Activated CD8-positive, alpha-beta T cell treated with anti-CD3 and anti-CD28 coated beads for 36 hours (primary cell): ENCODE measurements around the gene C2CD4C. TPM values are rescaled to one million over a fixed set of nuclear protein-coding genes. Genes with fewer than 3 reads are reported as not detected.

Source experiments
- ATAC-seq: fragments of 200-7000 bp; cut with Tn5 transposase; one replicate; pipeline ENCODE4 v1.10.0; 2021; ENCODE audit warnings: mild to moderate bottlenecking, moderate library complexity
- CTCF ChIA-PET: fragments of 350-600 bp; sonication (Branson Sonifier 250); formaldehyde crosslinking; loops from one replicate; lab custom pipeline; 2021; ENCODE audit warnings: antibody characterized with exemption; lab: Charles Lee
- POLR2A ChIA-PET: fragments of 350-600 bp; sonication (Branson Sonifier 250); formaldehyde crosslinking; loops from one replicate; lab custom pipeline; 2021; ENCODE audit warnings: antibody characterized with exemption; lab: Charles Lee
- DNase-seq: peaks from one replicate; pipeline ENCODE4 v3.0.0-alpha.2; 2020
- H3K27ac Mint-ChIP-seq: one replicate; pipeline ENCODE4 v1.8.0; 2021; ENCODE audit warnings: mild to moderate bottlenecking, mixed read lengths
- H3K27me3 Mint-ChIP-seq: one replicate; pipeline ENCODE4 v1.8.0; 2021; ENCODE audit warnings: mixed read lengths
- H3K36me3 Mint-ChIP-seq: one replicate; pipeline ENCODE4 v1.8.0; 2021; ENCODE audit warnings: low read depth, mixed read lengths
- H3K4me1 Mint-ChIP-seq: one replicate; pipeline ENCODE4 v1.8.0; 2021; ENCODE audit warnings: low read depth, mixed read lengths
- H3K4me3 Mint-ChIP-seq: one replicate; pipeline ENCODE4 v1.8.0; 2021; ENCODE audit warnings: mild to moderate bottlenecking, moderate library complexity, mixed read lengths
- H3K9me3 Mint-ChIP-seq: one replicate; pipeline ENCODE4 v1.8.0; 2021; ENCODE audit warnings: mixed read lengths
- intact Hi-C: fragments of 100-400 bp; cut with micrococcal nuclease; formaldehyde crosslinking; loops from one replicate; pipeline ENCODE4 v1.10.0; 2022
- total RNA-seq, 2 experiments: library from RNA; stranded (reverse); gene quantifications; one replicate each; pipeline ENCODE4 v1.2.3, GENCODE V29; 2021
- TF ChIP-seq, protein P1 (sequence below): fragments of 200-600 bp; IDR thresholded peaks from one replicate; pipeline ENCODE4 v1.8.0; 2022; ENCODE audit warnings: antibody characterized with exemption, mild to moderate bottlenecking

C2CD4C gene
- total RNA-seq, 2 experiments from 2014 or later = 0.13 to 0.25 TPM

DNA sequence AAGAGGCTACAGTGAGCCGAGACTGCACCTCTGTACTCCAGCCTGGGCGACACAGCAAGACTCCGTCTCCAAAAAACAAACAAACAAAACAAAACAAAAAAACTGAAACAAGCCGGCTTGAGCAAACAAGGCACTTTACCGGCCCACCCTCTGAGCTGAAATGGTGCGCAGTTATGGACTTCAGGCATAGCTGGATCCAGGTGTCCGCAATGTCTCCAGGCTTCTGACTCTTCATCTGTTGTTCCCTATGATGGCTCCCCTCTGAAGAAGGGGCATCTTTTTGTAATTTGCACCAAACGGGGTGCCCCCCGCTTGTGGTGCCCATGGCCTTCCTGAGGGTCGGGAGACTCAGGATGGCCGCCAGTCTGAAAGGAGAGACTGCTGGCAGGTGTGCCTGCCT lies 6.2 kb downstream of the C2CD4C start:
- Mint-ChIP-seq H3K27me3 (peaks cover 13% of the 10 kb centered on the region), H3K4me3 (no peak overlapping the region), H3K36me3 (no peaks in the 10 kb centered on the region), H3K9me3 (no peaks in the 10 kb centered on the region), H3K4me1 (no peaks in the 10 kb centered on the region), H3K27ac (no peak overlapping the region)
- ChIA-PET CTCF (no interaction called here), POLR2A (interaction anchor here (1.1 kb wide), 1 partner anchor 20 kb away, joined by 3 read pairs; no protein-coding TSS in a partner anchor)
- TF ChIP-seq, protein P1, sequence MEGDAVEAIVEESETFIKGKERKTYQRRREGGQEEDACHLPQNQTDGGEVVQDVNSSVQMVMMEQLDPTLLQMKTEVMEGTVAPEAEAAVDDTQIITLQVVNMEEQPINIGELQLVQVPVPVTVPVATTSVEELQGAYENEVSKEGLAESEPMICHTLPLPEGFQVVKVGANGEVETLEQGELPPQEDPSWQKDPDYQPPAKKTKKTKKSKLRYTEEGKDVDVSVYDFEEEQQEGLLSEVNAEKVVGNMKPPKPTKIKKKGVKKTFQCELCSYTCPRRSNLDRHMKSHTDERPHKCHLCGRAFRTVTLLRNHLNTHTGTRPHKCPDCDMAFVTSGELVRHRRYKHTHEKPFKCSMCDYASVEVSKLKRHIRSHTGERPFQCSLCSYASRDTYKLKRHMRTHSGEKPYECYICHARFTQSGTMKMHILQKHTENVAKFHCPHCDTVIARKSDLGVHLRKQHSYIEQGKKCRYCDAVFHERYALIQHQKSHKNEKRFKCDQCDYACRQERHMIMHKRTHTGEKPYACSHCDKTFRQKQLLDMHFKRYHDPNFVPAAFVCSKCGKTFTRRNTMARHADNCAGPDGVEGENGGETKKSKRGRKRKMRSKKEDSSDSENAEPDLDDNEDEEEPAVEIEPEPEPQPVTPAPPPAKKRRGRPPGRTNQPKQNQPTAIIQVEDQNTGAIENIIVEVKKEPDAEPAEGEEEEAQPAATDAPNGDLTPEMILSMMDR = no peak
- DNase-seq (no peak), ATAC-seq (no peak)
- intact Hi-C loops = no loop called here

DNA sequence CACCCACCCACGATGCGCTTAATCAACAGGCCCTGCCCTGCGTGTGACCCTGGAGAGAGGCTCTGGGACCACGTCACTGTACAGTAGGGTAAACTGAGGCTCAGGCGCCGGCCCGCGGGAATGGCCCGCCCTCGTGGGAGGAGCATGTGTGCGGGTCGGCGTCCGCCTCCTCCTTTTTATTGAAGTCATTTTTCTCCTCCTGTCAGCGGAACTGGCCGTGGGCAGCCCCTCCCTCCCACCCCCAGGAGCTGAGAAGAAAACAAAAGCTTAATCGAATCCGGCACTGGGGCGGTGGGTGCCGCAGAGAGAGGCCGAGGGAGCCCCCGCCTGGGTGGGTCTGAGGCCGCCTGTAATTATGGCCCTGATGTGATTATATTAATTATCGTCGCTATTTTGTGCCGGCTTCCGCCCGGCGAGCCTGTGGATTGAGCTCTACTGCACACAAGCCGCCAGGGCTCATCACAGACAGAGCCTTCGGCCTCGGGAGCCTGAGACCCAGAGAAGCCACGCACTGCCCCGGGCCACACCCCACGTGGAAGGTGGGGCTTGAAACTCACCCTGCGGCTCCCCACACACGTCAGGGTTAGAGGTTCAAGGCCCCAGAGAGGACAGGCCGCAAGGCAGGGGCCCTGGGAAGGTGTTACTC lies 7.0 kb downstream of the C2CD4C start:
- TF ChIP-seq, protein P1 = no peak
- Mint-ChIP-seq H3K4me1 (no peaks in the 10 kb centered on the region), H3K27ac (no peak overlapping the region), H3K36me3 (no peaks in the 10 kb centered on the region), H3K27me3 (peaks cover 13% of the 10 kb centered on the region), H3K9me3 (no peaks in the 10 kb centered on the region), H3K4me3 (no peak overlapping the region)
- intact Hi-C loops = no loop called here
- no peak for DNase-seq
- POLR2A ChIA-PET = no interaction called here
- CTCF ChIA-PET = no interaction called here
- ATAC-seq = no peak

DNA sequence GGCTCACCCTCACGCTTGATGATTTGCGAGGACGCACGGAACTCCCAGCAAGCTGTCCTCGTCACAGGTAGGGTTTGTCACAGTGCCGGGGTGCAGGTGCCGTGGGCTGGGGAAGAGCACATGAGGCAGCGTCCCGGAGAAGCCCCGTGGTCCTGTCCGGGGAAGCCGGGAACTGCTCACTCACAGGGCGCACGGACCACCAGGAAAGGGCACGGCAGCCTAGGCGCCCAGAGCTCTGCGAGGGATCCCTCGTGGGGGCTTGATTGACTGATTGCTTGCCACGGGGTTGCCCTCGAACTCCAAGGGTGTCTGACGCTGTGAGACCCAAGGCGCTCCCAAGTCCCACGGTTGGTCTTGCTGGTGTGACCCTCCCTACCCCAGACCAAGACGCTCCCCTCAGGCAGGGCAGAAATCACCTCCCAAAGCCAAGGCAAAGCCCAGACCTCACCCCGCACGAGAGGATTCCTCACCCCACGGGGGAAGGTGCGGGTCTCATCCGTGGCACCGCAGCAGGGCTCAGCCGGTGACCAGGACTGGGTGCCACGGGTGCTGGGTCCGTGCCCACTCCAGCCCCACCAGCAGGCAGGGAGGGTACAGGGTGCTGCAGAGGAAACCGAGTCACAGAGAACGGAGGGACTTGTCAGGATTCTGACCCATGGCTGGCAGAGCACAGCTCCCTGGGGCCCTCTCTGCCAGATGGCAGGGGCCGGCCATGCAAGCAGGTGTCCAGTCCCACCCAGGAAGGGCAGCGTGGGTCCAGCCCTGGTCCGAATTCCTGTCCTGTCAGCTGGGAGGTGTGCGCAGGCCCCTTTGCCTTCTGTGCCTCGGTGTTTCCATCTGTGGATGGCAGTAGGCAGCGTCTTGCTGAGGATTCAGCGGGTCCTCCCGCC lies 7.7 kb downstream of the C2CD4C start:
- ATAC-seq (no peak), DNase-seq (no peak)
- no peaks in the 10 kb centered on the region for H3K36me3 Mint-ChIP-seq
- no peak overlapping the region for H3K27ac Mint-ChIP-seq
- POLR2A ChIA-PET = no interaction called here
- CTCF ChIA-PET = no interaction called here
- intact Hi-C loops = no loop called here
- TF ChIP-seq, protein P1 = no peak
- peaks cover 13% of the 10 kb centered on the region for H3K27me3 Mint-ChIP-seq
- H3K4me1 Mint-ChIP-seq = no peaks in the 10 kb centered on the region
- H3K4me3 Mint-ChIP-seq = no peak overlapping the region
- no peaks in the 10 kb centered on the region for H3K9me3 Mint-ChIP-seq

DNA sequence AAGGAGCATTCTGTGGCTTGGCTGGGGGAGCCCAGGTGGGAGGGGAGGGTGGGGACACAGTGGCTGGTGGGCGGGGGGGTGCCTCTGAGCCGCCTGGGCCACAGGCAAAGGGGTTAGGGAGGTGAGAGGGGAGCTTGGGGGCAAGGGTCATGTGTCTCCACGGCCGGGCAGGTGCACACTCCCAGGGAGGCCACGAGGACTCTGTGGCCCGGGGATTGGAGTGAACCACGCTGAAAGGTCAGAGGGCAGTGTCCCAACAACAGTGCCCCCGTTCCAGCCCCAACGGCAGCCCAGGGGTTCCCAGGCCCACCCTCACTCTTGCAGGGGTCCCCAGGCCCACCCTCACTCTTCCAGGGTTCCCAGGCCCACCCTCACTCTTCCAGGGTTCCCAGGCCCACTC lies 9.6 kb downstream of the C2CD4C start:
- POLR2A ChIA-PET = no interaction called here
- H3K27me3 Mint-ChIP-seq = peaks cover 13% of the 10 kb centered on the region
- CTCF ChIA-PET = no interaction called here
- H3K36me3 Mint-ChIP-seq = peaks cover 2% of the 10 kb centered on the region
- peaks cover under 1% of the 10 kb centered on the region for H3K4me1 Mint-ChIP-seq
- no peak overlapping the region for H3K4me3 Mint-ChIP-seq
- intact Hi-C loops = no loop called here
- TF ChIP-seq, protein P1 = no peak
- ATAC-seq = no peak
- DNase-seq = no peak
- H3K9me3 Mint-ChIP-seq = peaks cover 6% of the 10 kb centered on the region
- no peak overlapping the region for H3K27ac Mint-ChIP-seq

DNA sequence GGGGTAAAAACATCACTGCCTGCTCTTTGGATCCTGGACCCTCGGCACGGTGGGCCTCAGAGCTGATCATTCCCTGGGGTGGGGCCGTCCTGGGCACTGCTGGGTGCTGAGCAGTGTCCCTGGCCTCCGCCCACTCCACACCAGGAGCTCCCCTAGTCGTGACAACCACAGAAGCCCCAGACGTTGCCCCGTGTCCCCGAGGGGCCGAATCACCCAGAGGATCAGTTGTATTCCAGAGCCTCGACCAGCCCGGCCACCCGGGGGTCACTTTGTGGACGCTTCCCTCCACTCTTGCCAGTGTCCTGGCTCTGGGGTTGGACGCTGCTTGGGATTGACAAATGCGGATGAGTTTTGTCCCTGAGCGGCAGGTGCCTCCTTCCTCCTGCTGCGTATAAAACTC lies 10.2 kb downstream of the C2CD4C start:
- no peak for ATAC-seq
- H3K4me1 Mint-ChIP-seq = peaks cover 4% of the 10 kb centered on the region
- ChIA-PET POLR2A (no interaction called here), CTCF (no interaction called here)
- intact Hi-C loops = no loop called here
- peaks cover 10% of the 10 kb centered on the region for H3K9me3 Mint-ChIP-seq
- peaks cover 2% of the 10 kb centered on the region for H3K36me3 Mint-ChIP-seq
- H3K4me3 Mint-ChIP-seq = no peak overlapping the region
- H3K27ac Mint-ChIP-seq = no peak overlapping the region
- H3K27me3 Mint-ChIP-seq = peaks cover 12% of the 10 kb centered on the region
- DNase-seq = no peak
- TF ChIP-seq, protein P1 = no peak
